HEK293 (cell line): ENCODE results near the gene SIX2.

Experiments used
- SETDB1 ChIP-seq: IDR thresholded peaks from one replicate; pipeline ENCODE4 v1.6.1; 2017; ENCODE audit warnings: mild to moderate bottlenecking, low read length, moderate library complexity, mixed read lengths; ENCODE audit not compliant: insufficient read length
- YY1 ChIP-seq: fragments of 450-650 bp; formaldehyde crosslinking; IDR thresholded peaks from 2 replicates; pipeline ENCODE4 v1.5.1; 2018; ENCODE audit warnings: missing biosample characterization, missing genetic modification characterization
- YY2 ChIP-seq: fragments of 450-650 bp; formaldehyde crosslinking; IDR thresholded peaks from 2 replicates; pipeline ENCODE4 v1.5.1; 2016; ENCODE audit warnings: missing biosample characterization, missing genetic modification characterization
- ZNF266 ChIP-seq: fragments of 450-650 bp; formaldehyde crosslinking; IDR thresholded peaks from 2 replicates; pipeline ENCODE4 v1.5.1; 2016; ENCODE audit warnings: missing biosample characterization, missing genetic modification characterization, low read depth
- ZNF274 ChIP-seq, 2 experiments: fragments of 200-500 bp in 1 of 2; fragments of 450-650 bp in 1 of 2; sonication (Bioruptor generic) in 1 of 2; formaldehyde crosslinking in 1 of 2; IDR thresholded peaks; 2 replicates each; pipeline versions ENCODE4 v1.5.1 to v1.6.1; 2014 to 2016; ENCODE audit warnings: borderline replicate concordance in 1 of 2, inconsistent platforms in 1 of 2, low read length in 1 of 2, missing biosample characterization in 1 of 2, missing genetic modification characterization in 1 of 2
- ZNF335 ChIP-seq: fragments of 450-650 bp; formaldehyde crosslinking; conservative IDR thresholded peaks from 2 replicates; pipeline ENCODE4 v1.5.1; 2016; ENCODE audit warnings: missing biosample characterization, missing genetic modification characterization
- ZNF701 ChIP-seq: fragments of 450-650 bp; formaldehyde crosslinking; IDR thresholded peaks from 2 replicates; pipeline ENCODE4 v1.5.1; 2016; ENCODE audit warnings: missing biosample characterization, missing genetic modification characterization
- ZNF76 ChIP-seq: fragments of 450-650 bp; formaldehyde crosslinking; IDR thresholded peaks from 2 replicates; pipeline ENCODE4; 2016; ENCODE audit warnings: low read depth, missing biosample characterization, missing genetic modification characterization, borderline replicate concordance
- ZNF777 ChIP-seq: fragments of 450-650 bp; formaldehyde crosslinking; IDR thresholded peaks from 2 replicates; pipeline ENCODE4 v1.5.1; 2017; ENCODE audit warnings: missing biosample characterization, missing genetic modification characterization, borderline replicate concordance
- TF ChIP-seq, protein P1 (sequence below): fragments of 450-650 bp; formaldehyde crosslinking; IDR thresholded peaks from 2 replicates; pipeline ENCODE4 v1.5.1; 2016; ENCODE audit warnings: missing biosample characterization, missing genetic modification characterization
- TF ChIP-seq, protein P2 (sequence below): fragments of 450-650 bp; formaldehyde crosslinking; IDR thresholded peaks from 2 replicates; pipeline ENCODE4 v1.5.1; 2016; ENCODE audit warnings: missing biosample characterization, missing genetic modification characterization
- TF ChIP-seq, protein P3 (sequence below): fragments of 450-650 bp; formaldehyde crosslinking; optimal IDR thresholded peaks from 2 replicates; pipeline ENCODE3; 2016; ENCODE audit warnings: missing biosample characterization, mild to moderate bottlenecking, missing genetic modification characterization
- TF ChIP-seq, protein P4 (sequence below): sonication (generic); formaldehyde crosslinking; IDR thresholded peaks from 2 replicates; pipeline ENCODE4 v1.8.1; 2022; ENCODE audit warnings: mild to moderate bottlenecking, moderate library complexity, missing genetic modification reagents
- TF ChIP-seq, protein P5 (sequence below): fragments of 450-650 bp; formaldehyde crosslinking; IDR thresholded peaks from 2 replicates; pipeline ENCODE4 v1.5.1; 2017; ENCODE audit warnings: missing biosample characterization, missing genetic modification characterization

DNA sequence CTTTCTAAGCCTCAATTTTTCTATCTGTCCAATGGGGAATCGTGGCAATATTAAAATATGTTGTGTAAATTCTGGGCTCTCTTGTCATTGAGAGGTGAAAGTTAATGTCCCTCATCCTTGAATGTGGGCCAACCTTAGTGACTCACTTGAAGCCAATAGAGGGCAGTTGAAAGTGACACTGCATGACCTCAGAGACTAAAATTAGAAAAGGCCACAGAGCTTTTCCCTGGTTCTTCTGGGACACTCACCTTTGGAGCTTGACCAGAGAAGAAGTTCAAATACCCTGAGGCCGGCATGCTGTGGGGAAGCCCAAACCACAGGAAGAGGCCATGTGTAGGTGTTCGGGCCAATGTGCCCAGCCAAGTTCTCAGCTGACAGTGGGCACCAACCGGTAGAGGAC, 24.1 kb upstream of the SIX2 start:
- TF ChIP-seq, protein P1, sequence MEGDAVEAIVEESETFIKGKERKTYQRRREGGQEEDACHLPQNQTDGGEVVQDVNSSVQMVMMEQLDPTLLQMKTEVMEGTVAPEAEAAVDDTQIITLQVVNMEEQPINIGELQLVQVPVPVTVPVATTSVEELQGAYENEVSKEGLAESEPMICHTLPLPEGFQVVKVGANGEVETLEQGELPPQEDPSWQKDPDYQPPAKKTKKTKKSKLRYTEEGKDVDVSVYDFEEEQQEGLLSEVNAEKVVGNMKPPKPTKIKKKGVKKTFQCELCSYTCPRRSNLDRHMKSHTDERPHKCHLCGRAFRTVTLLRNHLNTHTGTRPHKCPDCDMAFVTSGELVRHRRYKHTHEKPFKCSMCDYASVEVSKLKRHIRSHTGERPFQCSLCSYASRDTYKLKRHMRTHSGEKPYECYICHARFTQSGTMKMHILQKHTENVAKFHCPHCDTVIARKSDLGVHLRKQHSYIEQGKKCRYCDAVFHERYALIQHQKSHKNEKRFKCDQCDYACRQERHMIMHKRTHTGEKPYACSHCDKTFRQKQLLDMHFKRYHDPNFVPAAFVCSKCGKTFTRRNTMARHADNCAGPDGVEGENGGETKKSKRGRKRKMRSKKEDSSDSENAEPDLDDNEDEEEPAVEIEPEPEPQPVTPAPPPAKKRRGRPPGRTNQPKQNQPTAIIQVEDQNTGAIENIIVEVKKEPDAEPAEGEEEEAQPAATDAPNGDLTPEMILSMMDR (tag by site-specific recombination), result no peak
- TF ChIP-seq ZNF274 (IDR thresholded peaks at IDR 0.05; ENCODE audit: low read length), result no peak
- no peak for TF ChIP-seq ZNF274 (tag by site-specific recombination; IDR thresholded peaks at IDR 0.05; ENCODE audit: borderline replicate concordance)
- TF ChIP-seq, protein P2, sequence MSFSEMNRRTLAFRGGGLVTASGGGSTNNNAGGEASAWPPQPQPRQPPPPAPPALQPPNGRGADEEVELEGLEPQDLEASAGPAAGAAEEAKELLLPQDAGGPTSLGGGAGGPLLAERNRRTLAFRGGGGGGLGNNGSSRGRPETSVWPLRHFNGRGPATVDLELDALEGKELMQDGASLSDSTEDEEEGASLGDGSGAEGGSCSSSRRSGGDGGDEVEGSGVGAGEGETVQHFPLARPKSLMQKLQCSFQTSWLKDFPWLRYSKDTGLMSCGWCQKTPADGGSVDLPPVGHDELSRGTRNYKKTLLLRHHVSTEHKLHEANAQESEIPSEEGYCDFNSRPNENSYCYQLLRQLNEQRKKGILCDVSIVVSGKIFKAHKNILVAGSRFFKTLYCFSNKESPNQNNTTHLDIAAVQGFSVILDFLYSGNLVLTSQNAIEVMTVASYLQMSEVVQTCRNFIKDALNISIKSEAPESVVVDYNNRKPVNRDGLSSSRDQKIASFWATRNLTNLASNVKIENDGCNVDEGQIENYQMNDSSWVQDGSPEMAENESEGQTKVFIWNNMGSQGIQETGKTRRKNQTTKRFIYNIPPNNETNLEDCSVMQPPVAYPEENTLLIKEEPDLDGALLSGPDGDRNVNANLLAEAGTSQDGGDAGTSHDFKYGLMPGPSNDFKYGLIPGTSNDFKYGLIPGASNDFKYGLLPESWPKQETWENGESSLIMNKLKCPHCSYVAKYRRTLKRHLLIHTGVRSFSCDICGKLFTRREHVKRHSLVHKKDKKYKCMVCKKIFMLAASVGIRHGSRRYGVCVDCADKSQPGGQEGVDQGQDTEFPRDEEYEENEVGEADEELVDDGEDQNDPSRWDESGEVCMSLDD, result no peak
- TF ChIP-seq ZNF701 (tag by site-specific recombination), result no peak
- TF ChIP-seq SETDB1, result no peak
- no peak for TF ChIP-seq YY2 (tag by site-specific recombination)
- TF ChIP-seq, protein P3, sequence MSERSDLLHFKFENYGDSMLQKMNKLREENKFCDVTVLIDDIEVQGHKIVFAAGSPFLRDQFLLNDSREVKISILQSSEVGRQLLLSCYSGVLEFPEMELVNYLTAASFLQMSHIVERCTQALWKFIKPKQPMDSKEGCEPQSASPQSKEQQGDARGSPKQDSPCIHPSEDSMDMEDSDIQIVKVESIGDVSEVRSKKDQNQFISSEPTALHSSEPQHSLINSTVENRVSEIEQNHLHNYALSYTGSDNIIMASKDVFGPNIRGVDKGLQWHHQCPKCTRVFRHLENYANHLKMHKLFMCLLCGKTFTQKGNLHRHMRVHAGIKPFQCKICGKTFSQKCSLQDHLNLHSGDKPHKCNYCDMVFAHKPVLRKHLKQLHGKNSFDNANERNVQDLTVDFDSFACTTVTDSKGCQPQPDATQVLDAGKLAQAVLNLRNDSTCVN (tag by site-specific recombination), result no peak
- no peak for TF ChIP-seq ZNF76 (tag by site-specific recombination)
- TF ChIP-seq, protein P4, sequence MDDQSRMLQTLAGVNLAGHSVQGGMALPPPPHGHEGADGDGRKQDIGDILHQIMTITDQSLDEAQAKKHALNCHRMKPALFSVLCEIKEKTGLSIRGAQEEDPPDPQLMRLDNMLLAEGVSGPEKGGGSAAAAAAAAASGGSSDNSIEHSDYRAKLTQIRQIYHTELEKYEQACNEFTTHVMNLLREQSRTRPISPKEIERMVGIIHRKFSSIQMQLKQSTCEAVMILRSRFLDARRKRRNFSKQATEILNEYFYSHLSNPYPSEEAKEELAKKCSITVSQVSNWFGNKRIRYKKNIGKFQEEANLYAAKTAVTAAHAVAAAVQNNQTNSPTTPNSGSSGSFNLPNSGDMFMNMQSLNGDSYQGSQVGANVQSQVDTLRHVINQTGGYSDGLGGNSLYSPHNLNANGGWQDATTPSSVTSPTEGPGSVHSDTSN (CRISPR knock-in tag), result no peak
- no peak for TF ChIP-seq YY1
- no peak for TF ChIP-seq ZNF777 (tag by site-specific recombination)
- TF ChIP-seq ZNF266 (tag by site-specific recombination), result no peak
- TF ChIP-seq, protein P5, sequence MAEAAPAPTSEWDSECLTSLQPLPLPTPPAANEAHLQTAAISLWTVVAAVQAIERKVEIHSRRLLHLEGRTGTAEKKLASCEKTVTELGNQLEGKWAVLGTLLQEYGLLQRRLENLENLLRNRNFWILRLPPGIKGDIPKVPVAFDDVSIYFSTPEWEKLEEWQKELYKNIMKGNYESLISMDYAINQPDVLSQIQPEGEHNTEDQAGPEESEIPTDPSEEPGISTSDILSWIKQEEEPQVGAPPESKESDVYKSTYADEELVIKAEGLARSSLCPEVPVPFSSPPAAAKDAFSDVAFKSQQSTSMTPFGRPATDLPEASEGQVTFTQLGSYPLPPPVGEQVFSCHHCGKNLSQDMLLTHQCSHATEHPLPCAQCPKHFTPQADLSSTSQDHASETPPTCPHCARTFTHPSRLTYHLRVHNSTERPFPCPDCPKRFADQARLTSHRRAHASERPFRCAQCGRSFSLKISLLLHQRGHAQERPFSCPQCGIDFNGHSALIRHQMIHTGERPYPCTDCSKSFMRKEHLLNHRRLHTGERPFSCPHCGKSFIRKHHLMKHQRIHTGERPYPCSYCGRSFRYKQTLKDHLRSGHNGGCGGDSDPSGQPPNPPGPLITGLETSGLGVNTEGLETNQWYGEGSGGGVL (tag by site-specific recombination), result no peak
- no peak for TF ChIP-seq ZNF335 (tag by site-specific recombination)
